ENCODE results near the gene ALKBH7. TPM values are rescaled to one million over a fixed set of nuclear protein-coding genes. Genes with fewer than 3 reads are reported as not detected.

The ALKBH7 gene
- total RNA-seq, 1 experiment from 2014 or later: 105 TPM

- DNase-seq (ENCODE audit: low spot score): peak; percentile 26
- in situ Hi-C loops (cut with HindIII; ENCODE audit: low sequenced_read_pairs): no loop called here
These were observed 10.6 kb upstream of the ALKBH7 start for GRCh38 chr19:6362027-6362350.

GRCh38 chr19:6362351-6362801, 10.2 kb upstream of the ALKBH7 start:
- DNase-seq (ENCODE audit: low spot score): no peak
- in situ Hi-C loops (cut with HindIII; ENCODE audit: low sequenced_read_pairs): no loop called here

GRCh38 chr19:6364353-6364752, 8.2 kb upstream of the ALKBH7 start:
- DNase-seq (ENCODE audit: low spot score): no peak
- in situ Hi-C loops (cut with HindIII; ENCODE audit: low sequenced_read_pairs): no loop called here

GRCh38 chr19:6373096-6373812, 660 bp downstream of the ALKBH7 start:
- in situ Hi-C loops (cut with HindIII; ENCODE audit: low sequenced_read_pairs): no loop called here
- peak; percentile 98 for DNase-seq (ENCODE audit: low spot score)

- in situ Hi-C loops (cut with HindIII; ENCODE audit: low sequenced_read_pairs): no loop called here
- no peak for DNase-seq (ENCODE audit: low spot score)
These were observed 1.2 kb downstream of the ALKBH7 start for GRCh38 chr19:6373813-6374108.

GRCh38 chr19:6374161-6374709, 1.6 kb downstream of the ALKBH7 start:
- in situ Hi-C loops (cut with HindIII; ENCODE audit: low sequenced_read_pairs): no loop called here
- DNase-seq (ENCODE audit: low spot score): peak; percentile 56

- no peak for DNase-seq (ENCODE audit: low spot score)
- in situ Hi-C loops (cut with HindIII; ENCODE audit: low sequenced_read_pairs): no loop called here
These were observed 2.3 kb downstream of the ALKBH7 start for GRCh38 chr19:6374711-6375410.

- DNase-seq (ENCODE audit: low spot score): no peak
- in situ Hi-C loops (cut with HindIII; ENCODE audit: low sequenced_read_pairs): no loop called here
These were observed 2.9 kb downstream of the ALKBH7 start, which contains the start of gene PSPN for GRCh38 chr19:6375411-6376010. Gene PSPN, minus strand, starts transcription at chr19:6375933. Its CDS starts 84 bp downstream, at chr19:6375849.

- DNase-seq (ENCODE audit: low spot score): peak; percentile 25
- in situ Hi-C loops (cut with HindIII; ENCODE audit: low sequenced_read_pairs): no loop called here
These were observed 4.1 kb downstream of the ALKBH7 start for GRCh38 chr19:6376512-6377190.

GRCh38 chr19:6378041-6378440, 5.4 kb downstream of the ALKBH7 start:
- in situ Hi-C loops (cut with HindIII; ENCODE audit: low sequenced_read_pairs): no loop called here
- peak; percentile 71 for DNase-seq (ENCODE audit: low spot score)

- in situ Hi-C loops (cut with HindIII; ENCODE audit: low sequenced_read_pairs): no loop called here
- DNase-seq (ENCODE audit: low spot score): peak; percentile 96
These were observed 5.9 kb downstream of the ALKBH7 start for GRCh38 chr19:6378486-6378885.

GRCh38 chr19:6379744-6380143, 7.2 kb downstream of the ALKBH7 start:
- in situ Hi-C loops (cut with HindIII; ENCODE audit: low sequenced_read_pairs): no loop called here
- DNase-seq (ENCODE audit: low spot score): no peak

- no peak for DNase-seq (ENCODE audit: low spot score)
- in situ Hi-C loops (cut with HindIII; ENCODE audit: low sequenced_read_pairs): no loop called here
These were observed 8.6 kb downstream of the ALKBH7 start for GRCh38 chr19:6381030-6381750.

- no peak for DNase-seq (ENCODE audit: low spot score)
- in situ Hi-C loops (cut with HindIII; ENCODE audit: low sequenced_read_pairs): no loop called here
These were observed 10.6 kb downstream of the ALKBH7 start for GRCh38 chr19:6383188-6383587.

GRCh38 chr19:6384381-6384780, 11.8 kb downstream of the ALKBH7 start:
- in situ Hi-C loops (cut with HindIII; ENCODE audit: low sequenced_read_pairs): no loop called here
- DNase-seq (ENCODE audit: low spot score): no peak

- in situ Hi-C loops (cut with HindIII; ENCODE audit: low sequenced_read_pairs): no loop called here
- no peak for DNase-seq (ENCODE audit: low spot score)
These were observed 14.8 kb downstream of the ALKBH7 start for GRCh38 chr19:6387372-6387771.

GRCh38 chr19:6392221-6393073, 19.9 kb downstream of the ALKBH7 start:
- in situ Hi-C loops (cut with HindIII; ENCODE audit: low sequenced_read_pairs): no loop called here
- no peak for DNase-seq (ENCODE audit: low spot score)

Data from G401 (cell line).